Measurements from ENCODE around the gene TSN. TPM values are rescaled to one million over a fixed set of nuclear protein-coding genes. Genes with fewer than 3 reads are reported as not detected.

Gene TSN
- total RNA-seq, 1 experiment from 2014 or later, result 102 TPM

Other genes with a start within 250 kb of the TSN start
- not detected in 2 replicates for gene RNU4ATAC, start 224.8 kb upstream of the TSN start, total RNA-seq (2021)
- gene CLASP1, start 106.2 kb upstream of the TSN start, total RNA-seq (2021), result 45.9 and 51.9 TPM in 2 replicates
- 155 and 180 TPM in 2 replicates for gene NIFK, start 18.8 kb upstream of the TSN start, total RNA-seq (2021)